Hematopoietic multipotent progenitor cell treated with erythropoietin and hydrocortisone succinate and interleukin-3 and kit ligand, for 6 days (in vitro differentiated cells): ENCODE measurements around the gene POU3F2.

Source experiments
- DNase-seq: peaks from one replicate; pipeline ENCODE4 v3.0.0-alpha.2; 2015

POU3F2 gene

DNA sequence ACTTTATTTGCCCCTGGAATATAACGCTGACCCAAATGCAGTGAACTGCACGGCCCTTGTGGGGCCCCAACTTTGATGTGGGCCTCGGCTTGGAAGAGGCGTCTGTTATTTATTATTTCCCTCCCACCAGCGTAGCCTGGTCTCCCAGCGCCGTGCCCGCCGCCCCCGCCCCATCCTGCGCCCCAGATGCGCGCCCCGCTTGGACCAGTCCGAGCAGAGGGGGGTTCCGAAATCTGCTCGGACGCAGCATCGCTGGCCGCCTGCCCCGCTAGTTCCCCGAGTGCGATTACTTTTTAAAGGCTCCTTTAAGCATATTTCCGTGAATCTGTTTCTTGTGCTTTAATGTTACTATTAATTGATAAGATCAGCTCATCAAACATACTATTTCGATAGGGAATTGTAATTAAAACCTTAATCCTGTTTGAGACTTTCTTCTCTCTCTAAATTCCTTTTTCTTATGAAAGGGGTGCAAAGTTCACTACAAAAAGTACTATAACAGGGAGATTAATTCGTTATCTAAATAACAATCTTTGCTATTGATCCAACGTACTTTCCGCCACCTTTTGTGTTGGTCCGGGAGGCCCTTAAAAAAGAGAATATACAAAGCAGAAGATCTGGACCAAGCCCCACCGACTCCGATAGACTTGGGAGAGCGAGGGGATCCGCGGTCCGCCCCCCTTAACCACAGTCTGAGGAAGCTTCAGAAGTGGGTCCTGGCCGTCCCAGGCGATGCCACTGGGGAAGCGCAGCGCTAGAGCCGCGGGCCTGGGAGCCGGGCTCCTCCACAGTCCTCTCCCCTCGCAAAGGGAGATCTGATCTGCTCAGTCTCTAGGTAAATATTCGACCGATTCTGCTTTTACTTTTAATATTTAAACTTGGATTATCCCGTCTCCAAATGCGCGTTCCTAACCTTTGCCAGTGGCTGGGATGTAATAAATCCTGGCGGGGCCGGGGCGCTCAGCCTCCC is 10.2 kb downstream of the POU3F2 start:
- DNase-seq: no peak

DNA sequence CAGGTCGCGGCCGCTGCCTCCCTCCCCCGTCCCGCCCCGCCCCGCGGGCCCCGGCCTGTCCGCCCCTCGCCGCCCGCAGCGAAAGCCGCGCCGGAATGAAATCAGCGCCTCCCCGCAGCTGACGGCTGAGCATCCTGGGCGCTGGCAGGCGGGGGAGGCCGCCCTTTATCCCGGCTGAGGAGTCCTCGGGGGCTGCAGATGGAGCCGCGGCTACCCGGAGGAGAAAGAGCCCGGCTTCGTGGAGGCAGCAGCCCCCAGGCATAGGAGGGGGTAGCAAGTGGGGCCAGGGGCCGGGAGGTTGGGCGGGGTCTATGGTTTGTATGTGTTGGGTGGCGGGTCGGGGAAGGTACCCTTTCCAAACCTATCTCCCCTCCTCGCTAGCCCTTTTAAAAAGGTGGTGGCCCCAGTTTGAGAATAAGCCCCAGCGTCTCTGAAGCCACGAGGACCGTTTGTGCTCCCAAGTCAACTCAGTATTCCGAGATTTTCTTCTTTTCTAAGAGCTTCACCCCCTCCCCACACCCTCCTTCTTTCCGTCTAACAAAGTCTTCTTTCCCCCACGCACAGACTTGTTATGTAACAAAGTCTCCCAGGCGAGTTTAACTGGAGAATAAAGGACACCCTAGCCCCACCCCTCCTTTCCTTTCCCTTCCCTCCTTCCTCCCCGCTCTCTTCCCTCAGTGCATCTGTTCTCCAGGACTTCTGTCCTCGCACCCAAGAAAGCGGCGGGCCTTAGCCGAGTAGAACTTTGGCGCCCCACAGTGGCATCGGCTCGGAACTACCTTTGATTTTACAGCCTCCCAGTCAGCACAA is 11.0 kb downstream of the POU3F2 start:
- peak; percentile 83 for DNase-seq

DNA sequence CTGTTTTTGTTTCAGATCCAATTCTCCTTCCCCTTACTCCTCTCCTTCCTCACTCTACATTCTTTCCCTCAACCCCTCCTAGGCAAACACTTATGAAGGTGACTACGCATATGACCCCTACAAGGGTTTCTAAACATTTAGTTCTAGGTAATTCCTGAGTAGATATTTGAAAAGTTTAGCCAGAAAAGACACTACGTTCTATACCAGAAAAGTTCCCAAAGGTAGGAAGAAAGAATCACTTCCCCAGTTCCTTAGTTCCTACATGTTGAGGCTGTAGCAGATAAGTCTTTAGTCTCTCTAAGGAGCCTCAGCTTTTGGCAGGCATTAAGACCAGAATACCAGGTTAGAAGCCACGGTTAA is 11.6 kb downstream of the POU3F2 start:
- DNase-seq: no peak

DNA sequence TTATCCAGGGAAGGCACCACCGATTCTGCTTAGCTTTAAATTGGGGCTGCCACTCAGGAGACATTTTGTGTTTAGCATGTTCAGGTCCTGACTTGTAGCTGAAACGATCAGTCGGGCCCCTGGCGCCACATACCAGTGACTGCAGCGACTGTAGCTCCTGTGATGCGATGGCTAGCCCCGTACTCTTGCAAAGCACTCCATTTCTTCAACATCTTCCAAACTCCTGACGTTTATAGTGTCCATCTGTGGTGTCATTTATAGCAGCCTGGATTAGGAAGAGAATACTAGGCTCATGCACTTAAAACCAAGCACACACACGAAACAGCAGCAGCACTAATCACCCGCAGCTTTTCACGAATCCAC is 13.0 kb downstream of the POU3F2 start:
- DNase-seq: no peak

DNA sequence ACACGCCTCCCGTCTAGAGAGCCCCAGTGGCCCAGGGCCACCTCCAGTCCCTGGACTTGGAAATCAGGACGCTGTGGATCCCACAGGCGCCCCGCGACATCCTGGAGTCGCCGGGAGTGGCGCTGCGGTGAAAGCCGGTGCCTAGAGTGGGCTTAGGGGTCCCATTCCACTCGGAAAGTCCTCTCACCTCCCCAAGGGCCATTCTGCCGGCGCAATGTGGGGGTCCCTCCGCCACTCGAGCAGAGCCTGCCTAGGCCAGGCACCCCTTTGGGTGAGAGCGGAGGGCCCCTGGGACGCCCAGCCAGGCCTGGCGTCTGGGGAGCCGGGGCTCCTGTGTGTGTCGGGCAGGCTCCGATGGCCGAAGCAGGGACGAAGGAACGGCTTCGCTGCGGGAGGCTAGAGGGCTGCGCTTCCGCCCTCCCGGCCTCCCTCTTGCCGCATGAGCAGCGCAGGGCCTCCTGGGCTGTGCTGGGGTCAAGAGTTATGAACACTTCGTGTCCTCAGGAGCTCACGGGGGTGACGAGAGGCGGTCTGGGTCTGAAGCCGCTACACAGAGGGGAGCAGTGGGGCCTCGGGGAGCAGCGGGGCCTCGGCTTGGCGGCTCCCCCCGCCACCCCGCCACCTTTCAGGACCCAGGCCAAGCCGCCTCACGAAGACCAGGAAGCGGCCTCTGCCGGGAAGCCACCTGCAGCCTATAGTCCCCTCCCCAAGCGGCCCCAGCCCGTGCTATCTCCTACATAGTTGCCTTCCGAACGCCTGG is 13.6 kb downstream of the POU3F2 start:
- DNase-seq: no peak

DNA sequence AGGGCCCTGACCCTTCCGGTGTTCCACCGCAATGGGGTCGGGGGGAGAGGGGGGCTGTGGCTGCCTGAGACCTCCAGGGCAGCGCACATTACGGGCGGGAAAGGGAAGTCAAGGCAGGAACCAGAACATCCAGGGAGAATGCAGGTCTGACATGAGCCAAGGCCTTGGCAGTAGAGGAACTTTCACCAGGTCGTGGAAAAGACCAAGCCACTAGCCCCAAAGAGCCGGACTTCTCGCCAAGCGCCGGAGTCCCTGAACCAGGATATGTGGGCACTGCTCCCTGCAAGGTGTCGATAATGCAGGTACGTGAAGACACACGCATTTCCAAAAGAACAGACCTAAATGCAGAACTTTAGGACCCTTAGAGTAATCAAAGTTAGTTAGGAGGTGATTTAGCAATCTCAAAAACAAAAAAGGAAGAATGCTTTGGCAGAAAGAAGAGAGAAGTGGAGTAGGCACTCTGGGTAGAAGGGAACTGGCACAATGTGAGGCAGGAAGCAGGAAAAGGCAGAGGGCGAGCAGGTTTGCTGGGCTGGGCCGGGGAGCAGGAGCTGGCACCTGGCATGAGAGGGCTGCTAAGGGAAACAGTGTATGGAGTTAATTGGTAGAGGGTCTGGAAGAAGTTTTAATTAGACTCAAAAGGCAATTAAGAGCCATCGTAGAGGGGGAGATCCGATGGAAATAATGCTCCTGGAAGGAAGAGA is 14.3 kb downstream of the POU3F2 start:
- no peak for DNase-seq

DNA sequence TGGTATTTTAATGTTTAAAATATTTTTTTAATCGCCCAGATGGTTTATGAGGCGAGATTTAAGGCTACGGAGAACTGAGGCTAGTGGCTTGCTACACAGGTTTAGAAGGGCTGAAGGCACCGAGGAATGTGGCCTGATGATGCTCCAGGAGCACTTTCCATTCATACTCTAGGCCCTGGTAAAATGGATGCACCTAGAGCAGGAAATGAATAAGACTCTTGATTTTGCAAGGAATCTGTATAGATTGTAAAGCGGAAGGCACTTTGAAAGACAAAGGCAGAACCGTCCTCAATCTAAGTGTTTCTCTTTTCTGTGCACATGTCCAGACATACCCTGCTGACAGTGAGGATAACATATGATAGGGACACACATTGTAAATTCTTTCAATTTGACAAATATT is 30.1 kb downstream of the POU3F2 start:
- DNase-seq: no peak

DNA sequence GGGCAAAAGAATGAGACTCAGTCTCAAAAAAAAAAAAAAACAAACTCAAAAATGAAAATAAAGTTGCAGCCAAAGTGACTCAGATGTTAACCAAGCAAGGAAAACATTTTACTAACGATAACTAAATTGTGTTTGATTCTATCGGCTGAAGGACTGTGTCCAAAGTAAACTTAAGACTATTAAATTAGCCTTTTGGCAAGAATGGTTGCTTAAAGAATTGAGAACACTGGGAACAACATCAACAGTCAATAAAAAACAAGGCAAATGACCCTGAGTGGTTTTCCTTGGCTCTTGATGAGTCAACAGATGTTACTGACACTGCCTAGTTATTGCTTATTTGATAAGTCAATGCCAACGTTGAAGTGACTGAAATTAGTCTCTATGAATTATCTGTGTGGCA is 36.7 kb downstream of the POU3F2 start:
- no peak for DNase-seq

DNA sequence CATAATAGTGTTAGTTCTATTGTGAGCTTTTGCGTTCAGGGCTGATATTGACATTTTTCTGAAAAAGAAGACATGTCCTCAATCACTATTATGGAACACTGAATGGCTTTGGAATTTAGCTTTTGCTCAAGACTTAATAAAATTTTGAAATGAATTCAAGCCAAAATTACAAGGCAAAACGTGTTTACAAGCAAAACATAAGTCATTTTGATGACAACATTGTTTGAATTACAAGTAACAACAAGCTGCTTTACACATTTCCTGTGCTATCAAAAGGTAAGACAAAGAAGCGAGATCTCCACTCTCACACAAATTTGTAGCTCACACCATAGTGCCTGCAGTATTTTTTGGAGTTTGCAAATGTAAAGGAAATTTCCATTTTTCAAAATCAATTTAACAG is 37.4 kb downstream of the POU3F2 start:
- no peak for DNase-seq

DNA sequence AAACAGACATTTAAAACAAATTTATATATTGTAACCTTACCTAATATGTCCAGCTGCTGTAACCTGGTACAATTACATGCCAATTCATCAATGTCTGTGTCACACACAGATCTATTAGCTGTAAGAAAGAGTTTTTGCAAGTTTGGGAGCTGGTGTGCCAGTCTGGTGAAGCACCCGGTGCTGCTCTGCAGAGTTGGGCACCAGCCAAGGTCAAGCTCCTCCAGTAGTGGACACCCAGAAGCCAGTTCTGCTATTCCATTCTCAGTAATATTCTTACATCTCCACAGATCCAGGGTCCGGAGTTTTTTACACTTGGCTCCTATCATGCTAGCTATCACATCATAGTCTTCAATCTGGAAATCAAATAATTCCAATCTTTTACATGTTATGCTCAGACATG is 41.0 kb downstream of the POU3F2 start:
- no peak for DNase-seq

DNA sequence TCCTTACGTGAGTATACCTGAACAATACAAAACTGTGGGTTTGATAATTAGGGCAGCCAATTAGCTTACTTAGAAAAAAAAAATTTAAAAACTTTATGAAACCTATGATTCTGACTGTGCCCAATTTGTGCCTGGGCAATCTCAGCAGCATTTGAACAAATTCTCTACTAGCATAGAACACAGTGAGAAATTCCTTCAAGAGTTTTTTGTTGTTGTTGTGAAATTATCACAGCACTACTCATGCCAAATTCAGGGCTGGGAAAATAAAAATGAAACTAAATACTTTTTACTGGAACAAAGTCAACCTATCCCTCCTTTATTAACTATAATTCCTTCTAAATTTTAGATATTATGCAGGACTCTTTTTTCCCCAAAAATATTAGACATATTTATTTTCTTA is 42.9 kb downstream of the POU3F2 start:
- DNase-seq: no peak

DNA sequence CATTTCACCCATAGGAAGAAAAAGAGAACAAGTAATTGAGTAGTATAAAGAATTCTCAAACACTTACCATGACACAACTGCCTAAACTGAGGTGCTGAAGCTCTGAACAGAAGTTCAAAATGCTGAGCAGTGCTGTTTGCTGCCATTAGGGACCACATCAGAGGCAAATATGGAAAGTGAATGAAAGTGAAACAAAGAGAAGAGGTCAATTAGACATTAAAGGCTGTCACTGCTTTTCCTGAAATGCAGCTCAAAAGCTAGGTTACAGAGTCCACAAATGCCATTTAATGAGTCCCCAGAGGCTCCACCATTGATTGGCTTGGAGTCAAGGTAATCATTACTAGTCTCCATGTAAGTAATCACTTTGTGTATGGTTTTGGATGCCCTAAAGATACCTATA is 46.1 kb downstream of the POU3F2 start:
- DNase-seq: no peak

DNA sequence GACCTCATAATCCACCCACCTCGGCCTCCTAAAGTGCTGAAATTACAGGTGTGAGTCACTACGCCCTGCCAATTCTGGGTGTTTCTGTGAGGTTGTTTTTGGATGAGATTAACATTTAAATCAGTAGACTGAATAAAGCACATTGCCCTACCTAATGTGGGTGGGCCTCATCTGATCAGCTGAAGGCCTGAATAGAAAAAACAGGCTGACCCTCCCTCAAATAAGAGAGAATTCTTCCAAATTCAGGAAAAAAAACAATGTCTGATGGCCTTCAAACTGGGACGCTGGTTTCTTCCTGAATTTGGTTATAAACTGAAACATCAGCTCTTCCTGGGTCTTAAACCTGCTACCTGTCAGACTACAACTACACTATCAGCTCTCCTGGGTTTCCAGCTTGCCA is 51.0 kb downstream of the POU3F2 start:
- DNase-seq: no peak

DNA sequence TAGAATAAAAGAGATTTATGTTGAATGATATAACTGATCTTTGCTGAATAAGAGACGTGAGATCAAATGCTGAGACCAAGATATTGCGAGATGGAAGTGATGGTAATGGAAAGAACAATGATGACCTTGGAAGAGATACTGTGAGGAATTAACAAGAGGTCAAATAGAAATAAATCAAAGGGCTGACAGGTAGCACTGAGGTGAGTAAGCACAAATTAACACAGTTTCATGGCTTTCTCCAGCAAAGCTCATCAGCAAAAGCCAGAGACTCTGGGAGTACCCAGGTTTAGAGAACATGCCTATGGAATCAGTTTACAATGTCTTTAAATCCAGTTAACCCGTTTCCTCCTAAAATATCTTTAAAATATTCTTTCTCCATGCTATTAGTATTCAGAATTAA is 53.3 kb downstream of the POU3F2 start:
- DNase-seq: no peak
